Fibroblast of mammary gland (primary cell): ENCODE results near the gene CCNQ.

Experiments used
- DNase-seq: peaks from one replicate; pipeline ENCODE4 v3.0.0-alpha.2; 2010; ENCODE audit warnings: low read depth
- H3K4me3 ChIP-seq: 2 replicates; pipeline ENCODE4 v1.5.1; 2011; ENCODE audit warnings: low read depth, mild to moderate bottlenecking, low read length, moderate library complexity; ENCODE audit not compliant: control insufficient read depth
- CTCF ChIP-seq: conservative IDR thresholded peaks from 2 replicates; pipeline ENCODE4 v1.5.1; 2011; ENCODE audit warnings: low read depth, low read length, inconsistent platforms; ENCODE audit not compliant: control insufficient read depth, insufficient read depth

Gene CCNQ

GRCh38 chrX:153573984-153574383, 25.0 kb downstream of the CCNQ start:
- no peak for DNase-seq
- H3K4me3 ChIP-seq = no peak overlapping the region
- no peak for TF ChIP-seq CTCF

GRCh38 chrX:153572601-153573000, 26.3 kb downstream of the CCNQ start:
- no peak for TF ChIP-seq CTCF
- no peak for DNase-seq
- H3K4me3 ChIP-seq = no peak overlapping the region

- no peak for TF ChIP-seq CTCF
- no peak overlapping the region for H3K4me3 ChIP-seq
- no peak for DNase-seq
Observed at GRCh38 chrX:153571534-153571908, 27.4 kb downstream of the CCNQ start.

DNA sequence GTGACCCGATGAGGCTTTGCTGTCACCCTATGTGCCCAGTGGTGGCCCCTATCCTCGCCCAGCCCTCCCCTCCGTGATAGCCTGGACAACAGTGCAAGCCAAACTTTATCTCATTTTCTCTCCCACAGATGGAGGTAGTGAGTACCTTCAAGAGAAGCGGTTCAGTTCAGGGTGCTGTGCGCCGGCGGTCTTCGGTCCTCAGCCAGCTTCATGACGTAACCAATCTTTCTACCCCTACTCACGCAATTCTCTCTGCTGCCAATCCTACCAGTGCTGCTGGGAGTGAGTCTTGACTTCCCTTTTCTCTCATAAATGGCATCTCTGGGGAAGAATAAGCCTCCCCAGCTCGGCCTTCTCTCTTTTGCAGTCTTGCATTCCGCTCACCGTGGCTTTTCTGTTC, 29.5 kb downstream of the CCNQ start:
- H3K4me3 ChIP-seq = no peak overlapping the region
- no peak for DNase-seq
- no peak for TF ChIP-seq CTCF

DNA sequence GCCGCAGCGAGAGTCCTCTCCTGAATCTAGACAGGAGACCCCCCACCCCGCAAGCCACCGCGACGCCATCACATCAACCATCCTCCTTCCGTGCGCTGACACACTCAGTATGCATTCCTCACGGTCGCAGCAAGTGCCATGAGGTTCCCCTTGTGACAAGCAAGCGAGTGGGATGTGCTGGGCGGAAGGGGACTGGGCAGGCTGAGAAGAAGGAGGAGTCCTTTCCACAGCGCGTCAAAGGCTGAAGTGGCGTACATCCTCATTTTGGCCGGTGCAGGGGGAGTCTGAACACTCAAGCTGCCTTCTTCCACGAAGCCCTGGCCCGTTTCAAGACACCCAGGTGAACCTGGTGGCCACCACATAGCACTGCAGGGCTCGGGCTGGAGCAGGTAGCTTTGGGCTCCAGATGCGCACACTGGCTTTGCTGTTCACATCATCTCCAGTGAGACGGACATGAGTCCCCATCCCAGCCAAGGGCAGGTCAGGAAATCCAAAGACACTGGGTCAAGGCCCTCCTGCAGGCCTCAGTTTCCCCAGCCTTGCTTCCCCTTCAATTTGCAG, 30.4 kb downstream of the CCNQ start:
- no peak for DNase-seq
- H3K4me3 ChIP-seq = no peak overlapping the region
- TF ChIP-seq CTCF = no peak

- no peak overlapping the region for H3K4me3 ChIP-seq
- no peak for DNase-seq
- no peak for TF ChIP-seq CTCF
Observed at GRCh38 chrX:153565996-153566580, 32.9 kb downstream of the CCNQ start.
